Hematopoietic multipotent progenitor cell treated with erythropoietin and hydrocortisone succinate and interleukin-3 and kit ligand, for 4 days (in vitro differentiated cells): ENCODE results near the gene TMEM14A.
"Not testable (repeated sequence)": the region's sequence is repeated elsewhere in the genome, so short reads cannot be mapped to it uniquely, and the experiment has no call there.

Source experiments
- DNase-seq: peaks from one replicate; pipeline ENCODE4 v3.0.0-alpha.2; 2015

TMEM14A gene

GRCh38 chr6:52661551-52661950, 9.4 kb upstream of the TMEM14A start:
- DNase-seq = no peak

GRCh38 chr6:52662031-52662430, 8.9 kb upstream of the TMEM14A start:
- no peak for DNase-seq

GRCh38 chr6:52663120-52663935, 7.6 kb upstream of the TMEM14A start:
- DNase-seq = peak; percentile 90

- DNase-seq = no peak
These were observed 7.1 kb upstream of the TMEM14A start for GRCh38 chr6:52663936-52664185.

- DNase-seq = peak; percentile 97
These were observed 6.5 kb upstream of the TMEM14A start for GRCh38 chr6:52664186-52664990.

GRCh38 chr6:52664991-52665686, 5.8 kb upstream of the TMEM14A start:
- no peak for DNase-seq

- no peak for DNase-seq
These were observed 4.8 kb upstream of the TMEM14A start for GRCh38 chr6:52666071-52666470.

- DNase-seq = no peak
These were observed 4.4 kb upstream of the TMEM14A start for GRCh38 chr6:52666523-52666922.

GRCh38 chr6:52667572-52667971, 3.3 kb upstream of the TMEM14A start:
- DNase-seq = no peak

GRCh38 chr6:52671676-52672075, 763 bp downstream of the TMEM14A start:
- DNase-seq = no peak

- no peak for DNase-seq
These were observed 1.6 kb downstream of the TMEM14A start for GRCh38 chr6:52672412-52673025.

GRCh38 chr6:52674666-52675065, 3.8 kb downstream of the TMEM14A start:
- DNase-seq = no peak

GRCh38 chr6:52675372-52675771, 4.5 kb downstream of the TMEM14A start:
- peak; percentile 65 for DNase-seq

- not testable (repeated sequence) for DNase-seq
These were observed 5.7 kb downstream of the TMEM14A start for GRCh38 chr6:52676631-52677030.

GRCh38 chr6:52681416-52681815, 10.5 kb downstream of the TMEM14A start:
- DNase-seq = no peak

- no peak for DNase-seq
These were observed 16.2 kb downstream of the TMEM14A start for GRCh38 chr6:52686878-52687699.

- DNase-seq = no peak
These were observed 18.9 kb downstream of the TMEM14A start for GRCh38 chr6:52689857-52690256.

- no peak for DNase-seq
These were observed 20.8 kb downstream of the TMEM14A start for GRCh38 chr6:52691718-52692117.

GRCh38 chr6:52693773-52694172, 22.9 kb downstream of the TMEM14A start:
- DNase-seq = no peak

- DNase-seq = no peak
These were observed 23.5 kb downstream of the TMEM14A start for GRCh38 chr6:52694404-52694803.

- no peak for DNase-seq
These were observed 25.5 kb downstream of the TMEM14A start for GRCh38 chr6:52696418-52696817.

GRCh38 chr6:52697903-52698302, 27.0 kb downstream of the TMEM14A start:
- no peak for DNase-seq
